Choroid plexus epithelial cell (primary cell): ENCODE results near the gene CSAD.

ENCODE experiments used
- DNase-seq: peaks from one replicate; pipeline ENCODE4 v3.0.0-alpha.2; 2010; ENCODE audit warnings: low read depth
- H3K4me3 ChIP-seq: 2 replicates; pipeline ENCODE4 v1.5.1; 2011; ENCODE audit warnings: low read depth, mild to moderate bottlenecking, control low read depth, low read length, moderate library complexity
- CTCF ChIP-seq: conservative IDR thresholded peaks from 2 replicates; pipeline ENCODE4 v1.5.1; 2011; ENCODE audit warnings: low read depth, mild to moderate bottlenecking, control low read depth, inconsistent platforms, low read length, moderate library complexity

Gene CSAD

GRCh38 chr12:53198486-53199110, 17.9 kb upstream of the CSAD start:
- no peak for TF ChIP-seq CTCF
- DNase-seq: no peak
- no peak overlapping the region for H3K4me3 ChIP-seq

GRCh38 chr12:53197011-53197640, 16.4 kb upstream of the CSAD start:
- H3K4me3 ChIP-seq: no peak overlapping the region

GRCh38 chr12:53196486-53196885, 15.8 kb upstream of the CSAD start:
- TF ChIP-seq CTCF: no peak
- no peak overlapping the region for H3K4me3 ChIP-seq
- DNase-seq: no peak

More at GRCh38 chr12:53197011-53197640, 16.4 kb upstream of the CSAD start:
- no peak for DNase-seq
- no peak for TF ChIP-seq CTCF

GRCh38 chr12:53195516-53196420, 15.0 kb upstream of the CSAD start:
- no peak for TF ChIP-seq CTCF
- DNase-seq: no peak
- H3K4me3 ChIP-seq: no peak overlapping the region

DNA sequence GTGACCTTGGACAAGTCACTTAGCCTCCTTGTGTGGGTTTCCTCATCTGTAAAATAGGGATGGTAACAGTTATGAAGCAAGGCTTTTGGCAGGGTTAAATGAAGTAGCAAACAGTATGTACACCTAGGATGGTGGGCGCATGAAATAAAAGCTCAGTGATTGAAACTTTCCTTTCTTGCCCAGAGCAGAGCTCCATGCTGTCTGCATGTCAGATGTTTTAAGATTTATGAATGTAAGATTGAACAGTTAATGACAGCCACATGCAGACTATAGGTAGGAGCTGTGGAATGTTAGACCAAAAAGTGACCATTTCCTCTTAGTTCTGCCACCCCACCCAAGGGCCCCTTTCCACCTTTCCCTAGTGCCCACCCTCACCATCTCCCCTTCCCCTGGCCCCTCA, 14.2 kb upstream of the CSAD start:
- no peak for TF ChIP-seq CTCF
- no peak overlapping the region for H3K4me3 ChIP-seq
- no peak for DNase-seq

DNA sequence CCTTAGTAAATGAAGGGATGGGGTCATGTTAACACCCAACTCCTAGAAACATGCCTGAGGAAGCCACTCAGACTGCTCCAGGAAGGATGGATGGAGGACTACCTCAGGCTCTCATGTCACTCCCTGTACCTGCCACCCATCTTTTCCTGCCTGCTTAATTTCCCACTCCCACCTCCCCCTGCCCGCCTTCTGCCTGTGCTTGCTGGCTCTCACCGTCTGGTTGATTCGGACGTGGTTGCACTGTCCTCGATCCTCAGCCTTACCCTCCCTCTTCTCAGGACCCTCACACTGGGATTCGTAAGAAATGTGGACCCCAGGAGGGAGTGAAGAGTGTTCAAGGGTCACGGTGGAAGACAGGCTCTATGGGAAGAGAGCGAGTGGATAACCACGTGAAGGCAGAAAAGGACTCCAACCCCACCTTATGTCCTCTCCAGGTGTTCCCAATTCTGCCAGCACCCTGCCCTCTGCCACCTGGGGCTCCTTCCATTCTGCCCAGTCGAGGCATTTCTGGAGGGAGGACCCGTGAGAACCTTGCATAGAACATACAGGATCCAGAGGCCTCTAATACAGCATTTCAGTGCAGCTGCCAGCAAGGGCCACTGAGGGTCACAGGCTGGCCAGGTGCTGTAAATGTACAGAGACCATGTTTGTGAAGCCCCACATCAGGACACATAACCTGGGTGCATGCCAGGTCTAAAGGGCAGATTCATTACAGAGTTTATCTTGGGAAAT, 13.4 kb upstream of the CSAD start:
- no peak for TF ChIP-seq CTCF

More for the DNA sequence above, 13.4 kb upstream of the CSAD start:
- no peak overlapping the region for H3K4me3 ChIP-seq
- no peak for DNase-seq
